Measurements from ENCODE around the gene NRCAM.
A peak's percentile ranks its signal among the peaks of the same experiment; 100 is the strongest.

Gene NRCAM

GRCh38 chr7:108145401-108145800, 310.8 kb downstream of the NRCAM start:
- DNase-seq: no peak

DNA sequence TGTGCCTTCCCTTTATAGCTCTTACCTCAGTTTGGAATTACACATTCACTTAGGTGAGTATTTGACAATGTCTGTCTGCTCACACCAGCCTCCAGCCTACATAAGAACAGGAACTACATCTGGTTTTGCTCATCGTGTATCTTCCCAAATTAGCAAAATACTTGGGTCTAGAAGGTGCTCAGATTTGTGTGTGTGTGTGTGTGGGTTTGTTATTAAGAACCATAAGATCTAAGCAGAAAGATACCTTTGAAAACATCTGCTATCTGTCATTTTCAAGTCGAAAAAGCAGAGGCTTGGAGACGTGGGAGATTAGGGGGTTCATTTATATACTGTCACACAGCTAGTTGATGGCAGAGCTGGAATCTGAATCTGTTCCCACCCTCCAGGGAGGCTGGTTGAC, 311.3 kb downstream of the NRCAM start:
- DNase-seq: no peak

DNA sequence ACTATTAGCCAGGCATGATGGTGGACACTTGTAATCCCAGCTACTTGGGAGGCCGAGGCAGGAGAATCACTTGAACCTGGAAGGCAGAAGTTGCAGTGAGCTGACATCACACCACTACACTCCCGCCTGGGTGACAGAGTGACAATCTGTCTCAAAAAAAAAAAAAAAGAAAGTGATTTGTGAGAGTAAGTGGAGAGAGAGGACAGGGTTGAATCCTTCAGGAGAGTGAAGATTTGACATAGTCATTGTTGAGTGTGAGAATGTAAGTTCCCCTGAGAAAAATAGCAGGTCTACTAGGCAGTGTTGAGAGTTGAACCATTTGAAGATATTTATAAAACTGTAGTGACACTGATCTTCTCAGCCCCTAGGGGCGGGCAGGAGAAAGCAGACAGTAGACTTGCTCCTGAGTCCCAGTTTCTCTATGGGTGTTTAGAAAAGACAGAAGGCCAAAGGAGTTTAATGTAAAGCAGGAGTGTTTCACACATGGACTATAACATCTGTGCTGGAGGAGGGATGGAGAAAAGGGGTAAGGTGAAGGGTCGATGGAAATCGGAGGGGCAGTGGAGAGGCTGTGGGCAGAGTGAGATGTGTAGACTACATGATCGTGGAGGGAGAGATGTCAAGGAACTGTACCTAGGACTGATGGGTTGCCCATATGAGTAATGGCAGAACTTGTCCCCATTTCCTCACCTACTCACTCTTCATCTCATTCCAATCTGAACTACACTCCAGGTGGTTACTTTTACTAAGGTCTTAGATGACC, 312.4 kb downstream of the NRCAM start:
- DNase-seq: no peak

GRCh38 chr7:108142675-108143259, 313.5 kb downstream of the NRCAM start:
- DNase-seq: no peak

- DNase-seq: no peak
Observed at GRCh38 chr7:108142180-108142579, 314.1 kb downstream of the NRCAM start.

- no peak for DNase-seq
Observed at GRCh38 chr7:108140671-108141070, 315.6 kb downstream of the NRCAM start.

GRCh38 chr7:108138911-108139310, 317.3 kb downstream of the NRCAM start:
- DNase-seq: no peak

- no peak for DNase-seq
Observed at GRCh38 chr7:108137993-108138392, 318.2 kb downstream of the NRCAM start.

GRCh38 chr7:108137040-108137439, 319.2 kb downstream of the NRCAM start:
- no peak for DNase-seq

DNA sequence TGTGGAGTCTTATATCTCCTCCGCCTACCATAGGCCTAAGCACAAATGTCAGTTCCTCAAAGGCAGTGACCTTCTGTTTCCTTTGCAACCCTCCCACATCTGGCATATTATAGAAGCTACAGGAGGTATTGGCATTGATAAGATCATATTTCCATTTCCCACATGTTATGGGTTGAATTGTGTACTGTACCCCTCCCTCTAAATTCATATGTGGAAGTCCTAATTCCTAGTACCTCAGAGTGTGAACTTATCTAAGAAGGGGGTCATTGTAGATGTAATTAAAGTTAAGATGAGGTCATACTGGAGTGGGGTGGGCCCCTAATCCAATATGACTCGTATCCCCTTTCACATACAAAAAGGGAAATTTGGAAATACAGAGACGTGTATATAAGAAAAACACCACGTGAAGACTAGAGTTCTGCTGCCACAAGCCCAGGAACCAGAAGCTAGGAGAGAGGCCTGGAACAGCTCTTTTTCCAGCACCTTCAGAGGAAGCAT, 320.0 kb downstream of the NRCAM start:
- no peak for DNase-seq

DNA sequence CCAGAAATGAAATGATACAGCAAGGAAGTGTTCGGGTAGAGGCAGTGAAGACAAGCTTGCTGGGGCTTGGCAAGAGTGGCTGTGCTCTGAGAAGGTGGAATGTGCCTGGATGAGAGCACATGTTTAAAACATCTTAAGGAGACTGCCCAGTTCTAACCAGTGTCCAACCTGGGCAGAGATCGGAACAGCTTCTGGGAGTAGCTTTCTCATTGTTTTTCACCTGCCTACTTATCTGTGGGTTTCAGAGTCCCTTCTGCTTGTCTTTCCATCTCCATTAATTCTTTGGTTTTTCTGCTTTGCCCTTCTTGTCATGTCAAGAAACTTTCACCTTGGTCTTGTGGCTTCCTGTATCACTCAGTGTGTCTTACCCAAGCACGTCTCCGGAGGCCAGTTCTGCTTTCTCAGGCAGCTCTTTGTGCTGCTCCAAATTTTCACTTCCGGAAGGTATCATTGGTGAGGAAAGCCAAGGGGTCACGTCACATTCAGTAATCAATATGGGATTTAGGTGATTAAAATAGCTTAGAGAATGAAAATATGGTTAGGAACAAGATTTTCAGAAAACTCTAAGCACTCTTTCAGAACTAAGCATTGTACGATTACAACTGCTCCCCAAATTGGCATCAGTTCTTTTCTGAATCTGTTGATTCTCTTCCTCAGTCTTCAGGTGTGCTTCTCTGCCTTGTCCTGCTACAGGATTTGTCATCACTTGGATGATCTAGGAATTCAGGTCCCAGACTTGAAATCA, 320.6 kb downstream of the NRCAM start:
- no peak for DNase-seq

GRCh38 chr7:108134486-108134885, 321.8 kb downstream of the NRCAM start:
- DNase-seq: no peak

DNA sequence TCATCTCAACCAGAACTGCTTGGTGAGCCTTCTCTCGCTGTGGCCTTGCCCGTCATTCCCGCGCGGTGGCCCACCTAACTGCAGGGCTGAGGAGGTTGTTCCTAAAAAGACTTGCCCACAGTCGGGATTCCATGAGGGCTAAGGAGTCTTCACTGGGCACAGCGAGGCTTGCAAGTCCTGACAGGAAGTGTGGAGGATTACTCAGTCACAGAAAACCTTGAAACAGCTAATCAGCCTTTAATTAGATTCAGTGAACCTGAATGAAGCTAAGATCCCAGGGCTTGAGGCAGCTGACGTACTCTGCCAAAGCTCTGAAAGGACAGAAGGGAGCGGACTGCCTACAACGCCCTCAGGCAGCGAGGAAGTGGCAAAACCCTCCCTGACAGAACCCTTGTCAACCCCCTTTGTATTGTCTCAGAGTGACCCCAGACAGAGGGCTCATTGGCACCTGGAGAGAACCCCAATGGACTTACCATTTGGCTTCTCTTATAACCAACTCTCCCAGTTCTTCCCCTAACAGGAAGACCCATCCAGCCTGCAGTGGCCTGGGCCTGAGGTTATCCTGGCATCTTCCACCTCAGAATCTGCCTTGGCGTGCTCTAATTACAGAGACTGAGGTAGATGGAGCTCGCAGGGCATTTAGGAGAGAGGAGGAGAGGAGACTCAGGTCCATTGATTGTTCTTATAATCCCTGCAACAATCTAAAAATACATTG, 323.5 kb downstream of the NRCAM start:
- DNase-seq: peak; percentile 65

DNA sequence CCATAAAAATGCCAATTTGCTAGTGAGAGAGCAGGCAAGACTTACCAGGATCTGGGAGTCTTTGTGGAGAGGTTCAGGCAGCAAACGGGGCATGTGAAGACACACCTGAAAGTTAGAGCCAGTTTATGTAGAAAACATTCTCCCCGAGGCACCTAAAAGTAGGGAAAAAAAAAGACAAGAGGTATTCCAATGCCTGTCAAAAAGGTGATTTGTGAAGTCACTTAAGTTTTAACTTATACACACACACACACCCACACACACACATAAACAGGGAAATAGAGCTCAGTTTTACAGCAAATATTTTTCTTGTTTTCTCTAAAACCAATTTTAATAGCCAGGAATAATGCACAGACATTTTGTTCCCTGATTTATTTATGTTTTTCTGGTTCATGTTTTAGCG, 326.0 kb downstream of the NRCAM start, which contains the start of gene LAMB4:
LAMB4 (minus strand) TSS at position 101 of the 400 bp plus-strand sequence. CDS start 7,197 bp downstream, outside the sequence.
- DNase-seq: no peak

DNA sequence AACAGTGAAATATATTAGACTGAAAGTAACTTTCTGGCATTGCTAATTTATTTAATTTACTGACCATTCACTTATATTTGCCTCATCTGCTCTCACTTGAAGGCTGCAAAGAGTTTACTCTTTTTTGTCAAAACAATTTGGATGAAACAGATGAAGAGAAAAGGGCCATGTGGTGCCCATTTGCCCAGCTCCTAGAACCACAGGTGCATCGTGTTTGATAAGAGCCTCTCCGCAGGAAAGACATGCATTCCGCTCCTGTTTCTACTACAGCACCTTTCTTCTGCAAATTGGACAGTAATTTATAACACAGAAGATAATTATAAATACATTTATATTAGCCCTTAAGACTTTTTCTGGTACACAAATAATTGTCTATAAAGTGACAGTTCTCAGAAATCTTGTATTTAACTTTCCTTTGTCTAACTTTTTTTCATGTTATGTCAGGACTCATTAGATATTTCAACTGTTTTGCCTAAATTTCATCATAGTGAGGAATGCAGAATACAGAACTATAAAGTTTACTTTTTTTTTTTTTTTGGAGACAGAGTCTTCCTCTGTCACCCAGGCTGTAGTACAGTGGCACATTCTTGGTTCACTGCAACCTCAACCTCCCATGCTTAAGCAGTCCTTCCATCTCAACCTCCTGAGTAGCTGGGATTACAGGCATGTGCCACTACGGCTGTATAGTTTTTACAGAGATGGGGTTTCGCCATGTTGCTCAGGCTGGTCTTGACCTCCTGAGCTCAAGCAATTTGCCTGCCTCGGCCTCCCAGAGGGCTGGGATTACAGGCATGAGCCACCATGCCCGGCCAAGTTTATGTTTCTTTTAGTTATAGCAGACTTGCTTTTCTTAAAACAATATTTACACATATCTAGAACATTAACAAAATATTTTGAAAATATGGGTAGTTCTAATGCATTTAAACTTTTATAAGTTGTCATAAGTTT, 326.9 kb downstream of the NRCAM start:
- DNase-seq: no peak

DNA sequence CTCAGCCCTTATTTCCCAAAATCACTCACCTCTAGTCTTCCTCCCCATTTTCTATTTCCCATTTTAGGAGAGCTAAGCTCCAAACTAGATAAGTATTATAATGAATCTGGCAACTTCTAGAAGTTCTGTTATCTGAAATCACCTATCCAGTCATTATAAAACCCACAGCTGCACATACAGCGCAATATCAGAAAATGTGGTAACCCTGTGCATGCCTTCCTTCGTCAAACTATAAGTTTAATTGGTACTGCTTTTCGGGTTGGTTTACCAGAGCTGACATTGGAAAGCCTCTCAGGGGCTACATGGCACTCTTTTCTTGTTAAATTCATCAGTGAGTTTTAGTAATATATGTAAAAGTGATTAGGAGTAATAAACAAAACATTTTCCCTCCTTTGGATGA, 327.7 kb downstream of the NRCAM start:
- DNase-seq: no peak

DNA sequence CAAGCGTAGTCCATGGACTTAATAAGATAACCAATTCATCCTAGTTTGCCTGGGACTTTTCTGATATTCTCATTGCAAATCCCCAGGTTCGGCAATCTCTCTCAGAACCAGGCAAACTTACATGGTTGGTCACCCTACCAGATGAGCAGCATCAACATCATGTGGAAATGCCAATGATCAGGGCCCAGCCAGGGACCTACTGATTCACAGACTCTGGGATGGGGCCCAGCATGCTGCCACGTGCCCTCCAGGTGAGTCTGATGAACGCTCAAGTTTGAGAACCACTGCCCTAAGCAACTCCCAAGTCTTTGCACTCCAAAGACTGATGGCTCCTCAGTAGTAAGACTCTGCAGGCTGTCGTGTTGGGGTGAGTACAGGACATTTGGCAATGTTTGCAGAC, 328.8 kb downstream of the NRCAM start:
- no peak for DNase-seq

DNA sequence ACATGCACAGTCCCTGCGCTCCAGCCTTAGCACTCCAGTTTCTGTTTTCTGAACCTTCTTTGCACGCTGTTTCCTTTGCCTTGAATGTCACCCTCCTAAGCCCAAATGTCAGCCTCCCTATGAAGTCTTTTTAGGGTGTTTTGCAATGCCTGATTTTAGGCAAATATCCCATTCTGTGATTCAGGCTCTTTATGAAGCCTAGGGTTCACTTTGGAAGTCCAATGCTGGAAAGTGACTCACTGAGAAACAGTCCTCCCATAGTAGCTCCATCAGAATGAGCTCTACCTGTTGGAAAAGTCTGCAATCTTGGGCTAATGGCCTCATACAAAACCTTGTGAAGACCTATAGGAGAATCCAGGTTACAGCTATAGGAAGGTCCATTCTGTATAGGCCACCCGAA, 331.4 kb downstream of the NRCAM start:
- DNase-seq: no peak

- no peak for DNase-seq
Observed at GRCh38 chr7:108122181-108122580, 334.1 kb downstream of the NRCAM start.

DNA sequence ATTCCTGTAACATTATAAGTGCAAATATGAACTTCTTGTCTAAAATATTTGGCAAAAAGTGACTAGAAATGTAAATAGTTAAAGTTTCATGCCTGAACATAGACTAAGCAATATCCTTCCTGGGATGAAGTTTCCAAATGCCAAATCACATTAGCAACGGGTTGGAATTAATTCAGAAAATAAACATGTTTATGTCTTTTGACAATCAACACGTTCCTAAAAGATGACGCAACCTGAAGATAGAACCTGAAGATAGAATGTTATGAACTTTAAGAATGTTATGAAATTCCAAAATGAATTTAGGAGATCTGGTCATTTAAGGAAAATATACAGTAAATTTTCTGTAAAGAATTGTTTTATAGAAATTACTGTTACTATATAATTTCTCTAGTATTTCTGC, 335.3 kb downstream of the NRCAM start:
- no peak for DNase-seq

GRCh38 chr7:108120196-108120595, 336.0 kb downstream of the NRCAM start:
- no peak for DNase-seq

DNA sequence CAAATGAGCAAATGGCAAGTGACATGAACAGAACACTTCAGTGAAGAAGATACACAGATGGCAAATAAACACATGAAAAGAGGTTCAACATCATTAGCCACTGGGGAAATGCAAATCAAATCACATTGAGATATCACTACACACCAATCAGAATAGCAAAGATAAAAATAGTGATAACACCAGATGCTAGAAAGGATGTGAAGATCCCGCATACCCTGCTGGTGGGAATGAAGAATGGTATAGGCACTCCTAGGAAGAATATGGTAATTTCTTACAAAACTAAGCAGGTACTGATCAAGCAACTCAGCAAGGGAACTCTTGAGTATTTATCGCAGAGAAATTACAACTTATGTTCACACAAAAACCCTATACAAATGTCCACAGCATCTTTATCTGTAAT, 337.3 kb downstream of the NRCAM start:
- no peak for DNase-seq

All from retina (tissue), 1 donor.